Activated CD4-positive, alpha-beta memory T cell treated with anti-CD3 and anti-CD28 coated beads for 36 hours (primary cell): ENCODE measurements around the gene C12orf57. TPM values are rescaled to one million over a fixed set of nuclear protein-coding genes. Genes with fewer than 3 reads are reported as not detected.

ENCODE experiments used
- CTCF ChIA-PET: fragments of 350-600 bp; sonication (Branson Sonifier 250); formaldehyde crosslinking; loops from one replicate; lab custom pipeline; 2021; ENCODE audit warnings: antibody characterized with exemption, inconsistent platforms; lab: Charles Lee
- POLR2A ChIA-PET: fragments of 350-600 bp; sonication (Branson Sonifier 250); formaldehyde crosslinking; loops from one replicate; lab custom pipeline; 2021; ENCODE audit warnings: antibody characterized with exemption; lab: Charles Lee
- DNase-seq: peaks from one replicate; pipeline ENCODE4 v3.0.0-alpha.2; 2020
- H3K27ac Mint-ChIP-seq: one replicate; pipeline ENCODE4 v1.8.0; 2021; ENCODE audit warnings: mixed read lengths
- H3K27me3 Mint-ChIP-seq: one replicate; pipeline ENCODE4 v1.8.0; 2021; ENCODE audit warnings: mixed read lengths
- H3K36me3 Mint-ChIP-seq: one replicate; pipeline ENCODE4 v1.8.0; 2021; ENCODE audit warnings: mixed read lengths
- H3K4me1 Mint-ChIP-seq: one replicate; pipeline ENCODE4 v1.8.0; 2021; ENCODE audit warnings: low read depth, mixed read lengths
- H3K4me3 Mint-ChIP-seq: one replicate; pipeline ENCODE4 v1.8.0; 2021; ENCODE audit warnings: mild to moderate bottlenecking, mixed read lengths
- H3K9me3 Mint-ChIP-seq: one replicate; pipeline ENCODE4 v1.8.0; 2021; ENCODE audit warnings: mixed read lengths
- intact Hi-C: fragments of 100-400 bp; cut with micrococcal nuclease; formaldehyde crosslinking; loops from one replicate; pipeline ENCODE4 v1.15.1; 2023
- total RNA-seq, 2 experiments: library from RNA; stranded (reverse); gene quantifications; one replicate each; pipeline ENCODE4 v1.2.3, GENCODE V29; 2021

C12orf57 gene
- total RNA-seq, 2 experiments from 2014 or later: 257 to 272 TPM

DNA sequence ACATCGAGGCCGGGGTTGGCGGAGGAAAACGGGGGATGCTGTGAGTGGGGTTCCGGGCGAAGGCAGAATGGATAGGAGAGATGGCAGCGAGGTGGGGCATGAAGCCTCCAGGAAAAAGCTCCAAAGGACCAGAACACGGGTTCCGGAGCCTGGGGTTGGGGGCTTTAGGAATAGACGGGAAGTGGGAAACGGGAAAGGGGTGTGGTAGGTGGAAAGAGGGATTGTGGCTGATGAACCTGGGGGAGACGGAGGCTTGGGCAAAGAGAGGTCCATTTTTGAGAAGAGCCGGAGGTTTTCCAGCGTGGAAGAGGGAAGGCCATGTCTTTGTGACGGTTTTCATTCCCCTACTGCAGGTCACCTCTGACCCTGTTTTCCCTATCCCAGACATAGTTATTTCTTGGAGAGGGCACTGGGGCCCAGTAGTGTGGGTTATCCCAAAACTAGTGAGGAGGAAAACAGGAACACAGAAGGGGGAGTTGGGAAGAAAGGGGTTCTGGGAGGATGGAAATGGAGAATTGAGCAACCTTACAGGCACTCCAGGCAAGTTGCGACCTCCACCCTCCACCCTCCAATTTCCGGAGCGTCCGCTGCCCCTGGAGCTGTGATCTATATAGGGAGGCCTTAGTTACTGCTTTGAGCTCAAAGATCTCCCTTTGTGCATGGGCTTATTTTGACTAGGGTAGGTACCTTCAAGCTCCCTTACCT, 15.0 kb upstream of the C12orf57 start:
- peak overlapping the region; percentile 89 for H3K27ac Mint-ChIP-seq
- peak overlapping the region; percentile 84 for H3K4me3 Mint-ChIP-seq
- POLR2A ChIA-PET: interaction anchor here (1.1 to 2.7 kb wide), 6 partner anchors 9 to 56 kb away, joined by 3 to 28 read pairs (median 6); partner anchors contain the start of genes C12orf57, RNU7-1 and SPSB2
- intact Hi-C loops: loop anchor here (1.0 kb wide), 1 partner anchor 7 kb away; no protein-coding TSS in a partner anchor
- H3K27me3 Mint-ChIP-seq: no peaks in the 10 kb centered on the region
- H3K36me3 Mint-ChIP-seq: peaks cover 3% of the 10 kb centered on the region
- H3K4me1 Mint-ChIP-seq: peaks cover 74% of the 10 kb centered on the region
- H3K9me3 Mint-ChIP-seq: no peaks in the 10 kb centered on the region
- DNase-seq: no peak
- CTCF ChIA-PET: interaction anchor here (0.6 to 2.2 kb wide), 8 partner anchors 9 to 76 kb away, joined by 3 to 12 read pairs (median 4); partner anchors contain the start of genes C12orf57 and RNU7-1

DNA sequence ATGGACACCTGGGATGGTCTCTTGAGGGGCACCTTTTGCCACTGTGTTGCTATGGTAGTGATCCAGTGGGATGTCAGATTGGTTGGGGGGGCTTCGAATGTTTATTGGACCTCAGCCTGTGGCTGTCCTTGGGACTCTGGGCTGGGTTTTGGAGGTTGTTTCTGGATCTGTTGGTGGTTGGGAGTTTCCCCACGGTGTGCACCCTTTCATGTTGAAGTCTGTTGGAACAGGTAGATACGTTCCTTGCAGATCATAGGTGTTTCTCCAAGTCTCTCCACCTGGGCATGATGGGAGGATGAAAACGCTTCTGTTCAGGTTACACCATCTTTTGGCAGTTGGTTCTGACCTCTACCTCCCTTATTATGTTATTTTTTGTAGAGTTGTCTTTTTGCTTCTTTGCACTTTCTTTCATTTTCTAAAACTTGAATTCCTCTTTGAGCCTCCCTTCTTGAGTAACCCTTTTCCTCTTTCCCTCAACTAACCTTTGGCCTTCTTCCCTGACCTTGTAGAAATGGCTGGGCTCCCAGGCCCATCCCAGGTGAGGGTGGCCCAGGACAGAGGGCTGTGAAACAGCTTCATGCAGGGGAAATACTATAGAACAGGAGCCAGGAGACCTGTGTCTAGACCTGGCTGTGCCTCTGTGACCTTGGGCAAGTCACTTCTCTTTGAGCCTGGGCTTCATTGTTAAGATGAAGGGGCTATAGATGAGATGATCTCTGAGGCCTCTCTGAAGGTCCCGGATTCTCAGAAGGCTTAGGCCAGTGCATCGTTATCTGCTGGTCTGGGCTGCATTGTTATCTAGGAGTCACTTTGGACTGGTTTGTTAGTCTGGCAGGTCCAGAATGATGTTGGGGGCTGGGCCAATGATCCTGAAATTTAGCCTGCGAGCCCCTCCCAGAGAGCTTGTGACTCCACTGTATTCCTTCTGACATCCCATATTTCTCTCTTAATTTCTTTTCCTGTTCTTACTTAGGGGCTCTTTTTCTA, 14.1 kb upstream of the C12orf57 start:
- peak overlapping the region; percentile 89 for H3K27ac Mint-ChIP-seq
- ChIA-PET POLR2A (interaction anchor here (1.2 to 2.7 kb wide), 4 partner anchors 8 to 22 kb away, joined by 5 to 28 read pairs (median 11); partner anchors contain the start of genes C12orf57 and RNU7-1), CTCF (interaction anchor here (0.9 to 2.2 kb wide), 7 partner anchors 8 to 77 kb away, joined by 3 to 12 read pairs (median 4); partner anchors contain the start of gene SPSB2)
- no peaks in the 10 kb centered on the region for H3K27me3 Mint-ChIP-seq
- H3K9me3 Mint-ChIP-seq: no peaks in the 10 kb centered on the region
- H3K36me3 Mint-ChIP-seq: peaks cover 5% of the 10 kb centered on the region
- peak overlapping the region; percentile 84 for H3K4me3 Mint-ChIP-seq
- intact Hi-C loops: no loop called here
- H3K4me1 Mint-ChIP-seq: peaks cover 72% of the 10 kb centered on the region
- DNase-seq: no peak

DNA sequence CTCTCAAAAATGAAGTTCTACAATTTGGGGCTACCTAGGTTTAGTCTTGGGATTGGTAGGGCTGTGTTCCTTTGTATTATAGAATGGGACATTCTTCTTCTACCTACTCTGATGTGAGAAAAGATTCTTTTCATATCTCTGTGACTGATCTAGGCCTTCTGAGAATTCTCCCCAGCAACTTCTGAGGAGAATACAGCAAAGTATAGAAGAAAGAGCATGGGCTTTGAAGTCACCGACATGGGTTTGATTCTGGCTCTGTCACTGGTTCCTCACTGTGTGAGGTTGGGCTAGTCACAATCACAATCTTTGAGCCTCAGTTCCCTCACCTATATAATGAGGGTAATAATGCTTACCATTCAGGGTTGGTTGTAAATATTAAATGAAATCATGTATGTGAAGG, 11.1 kb upstream of the C12orf57 start:
- no peaks in the 10 kb centered on the region for H3K9me3 Mint-ChIP-seq
- peaks cover 20% of the 10 kb centered on the region for H3K36me3 Mint-ChIP-seq
- no peaks in the 10 kb centered on the region for H3K27me3 Mint-ChIP-seq
- ChIA-PET CTCF (interaction anchor here (1.2 to 2.7 kb wide), 3 partner anchors 8 to 32 kb away, joined by 3 to 10 read pairs (median 8); no protein-coding TSS in a partner anchor), POLR2A (interaction anchor here (2.7 kb wide), 1 partner anchor 11 kb away, joined by 14 read pairs; the partner anchor contains the start of genes C12orf57 and RNU7-1)
- peaks cover 68% of the 10 kb centered on the region for H3K4me1 Mint-ChIP-seq
- intact Hi-C loops: no loop called here
- no peak for DNase-seq
- no peak overlapping the region for H3K4me3 Mint-ChIP-seq
- peak overlapping the region; percentile 83 for H3K27ac Mint-ChIP-seq

- H3K27ac Mint-ChIP-seq: peak overlapping the region; percentile 61
- DNase-seq: no peak
- CTCF ChIA-PET: interaction anchor here (0.8 to 2.7 kb wide), 6 partner anchors 8 to 62 kb away, joined by 3 to 10 read pairs (median 4); partner anchors contain the start of genes C12orf57 and RNU7-1
- no peaks in the 10 kb centered on the region for H3K9me3 Mint-ChIP-seq
- H3K4me1 Mint-ChIP-seq: peaks cover 65% of the 10 kb centered on the region
- no peaks in the 10 kb centered on the region for H3K27me3 Mint-ChIP-seq
- H3K4me3 Mint-ChIP-seq: no peak overlapping the region
- intact Hi-C loops: no loop called here
- H3K36me3 Mint-ChIP-seq: peaks cover 18% of the 10 kb centered on the region
- POLR2A ChIA-PET: interaction anchor here (0.9 to 1.0 kb wide), 2 partner anchors 9 to 10 kb away, joined by 3 to 5 read pairs; partner anchors contain the start of genes C12orf57 and RNU7-1
These were observed 9.7 kb upstream of the C12orf57 start for GRCh38 chr12:6934110-6934509.

DNA sequence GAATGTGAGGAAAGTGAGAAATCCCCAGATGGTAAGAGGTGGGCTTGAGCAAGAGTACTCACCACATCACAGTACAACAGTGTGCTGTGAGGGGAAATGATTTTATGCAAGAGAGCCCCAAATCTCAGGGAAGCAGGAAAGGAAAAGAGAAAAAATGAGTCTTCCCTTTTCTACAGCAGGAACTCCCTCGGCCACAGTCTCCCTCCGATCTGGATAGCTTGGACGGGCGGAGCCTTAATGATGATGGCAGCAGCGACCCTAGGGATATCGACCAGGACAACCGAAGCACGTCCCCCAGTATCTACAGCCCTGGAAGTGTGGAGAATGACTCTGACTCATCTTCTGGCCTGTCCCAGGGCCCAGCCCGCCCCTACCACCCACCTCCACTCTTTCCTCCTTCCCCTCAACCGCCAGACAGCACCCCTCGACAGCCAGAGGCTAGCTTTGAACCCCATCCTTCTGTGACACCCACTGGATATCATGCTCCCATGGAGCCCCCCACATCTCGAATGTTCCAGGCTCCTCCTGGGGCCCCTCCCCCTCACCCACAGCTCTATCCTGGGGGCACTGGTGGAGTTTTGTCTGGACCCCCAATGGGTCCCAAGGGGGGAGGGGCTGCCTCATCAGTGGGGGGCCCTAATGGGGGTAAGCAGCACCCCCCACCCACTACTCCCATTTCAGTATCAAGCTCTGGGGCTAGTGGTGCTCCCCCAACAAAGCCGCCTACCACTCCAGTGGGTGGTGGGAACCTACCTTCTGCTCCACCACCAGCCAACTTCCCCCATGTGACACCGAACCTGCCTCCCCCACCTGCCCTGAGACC, 8.2 kb upstream of the C12orf57 start:
- Mint-ChIP-seq H3K4me1 (peaks cover 54% of the 10 kb centered on the region), H3K27ac (peak overlapping the region; percentile 94), H3K36me3 (peaks cover 18% of the 10 kb centered on the region), H3K27me3 (no peaks in the 10 kb centered on the region), H3K9me3 (no peaks in the 10 kb centered on the region), H3K4me3 (peak overlapping the region; percentile 76)
- no peak for DNase-seq
- ChIA-PET POLR2A (interaction anchor here (1.5 to 3.1 kb wide), 2 partner anchors 9 to 10 kb away, joined by 9 to 33 read pairs; partner anchors contain the start of genes C12orf57 and RNU7-1), CTCF (interaction anchor here (1.2 to 3.3 kb wide), 7 partner anchors 8 to 64 kb away, joined by 3 to 17 read pairs (median 7); partner anchors contain the start of genes C12orf57, RNU7-1 and SPSB2)
- intact Hi-C loops: loop anchor here (1.0 to 2.0 kb wide), 2 partner anchors 7 to 31 kb away; partner anchors contain the start of gene LRRC23

DNA sequence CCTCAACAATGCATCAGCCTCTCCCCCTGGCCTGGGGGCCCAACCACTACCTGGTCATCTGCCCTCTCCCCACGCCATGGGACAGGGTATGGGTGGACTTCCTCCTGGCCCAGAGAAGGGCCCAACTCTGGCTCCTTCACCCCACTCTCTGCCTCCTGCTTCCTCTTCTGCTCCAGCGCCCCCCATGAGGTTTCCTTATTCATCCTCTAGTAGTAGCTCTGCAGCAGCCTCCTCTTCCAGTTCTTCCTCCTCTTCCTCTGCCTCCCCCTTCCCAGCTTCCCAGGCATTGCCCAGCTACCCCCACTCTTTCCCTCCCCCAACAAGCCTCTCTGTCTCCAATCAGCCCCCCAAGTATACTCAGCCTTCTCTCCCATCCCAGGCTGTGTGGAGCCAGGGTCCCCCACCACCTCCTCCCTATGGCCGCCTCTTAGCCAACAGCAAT, 7.6 kb upstream of the C12orf57 start:
- POLR2A ChIA-PET: interaction anchor here (0.6 to 3.2 kb wide), 6 partner anchors 8 to 45 kb away, joined by 3 to 33 read pairs (median 14); partner anchors contain the start of genes C12orf57, PTPN6 and RNU7-1
- Mint-ChIP-seq H3K4me3 (peak overlapping the region; percentile 76), H3K9me3 (no peaks in the 10 kb centered on the region), H3K36me3 (peaks cover 18% of the 10 kb centered on the region), H3K27me3 (no peaks in the 10 kb centered on the region), H3K4me1 (peaks cover 49% of the 10 kb centered on the region), H3K27ac (peak overlapping the region; percentile 94)
- DNase-seq: no peak
- CTCF ChIA-PET: interaction anchor here (0.6 to 5.1 kb wide), 8 partner anchors 8 to 63 kb away, joined by 3 to 63 read pairs (median 10); partner anchors contain the start of genes ENO2 and SPSB2
- intact Hi-C loops: loop anchor here (1.0 to 2.0 kb wide), 2 partner anchors 8 to 31 kb away; partner anchors contain the start of gene LRRC23

GRCh38 chr12:6936636-6937480, 7.0 kb upstream of the C12orf57 start:
- CTCF ChIA-PET: interaction anchor here (0.6 to 5.1 kb wide), 13 partner anchors 8 to 175 kb away, joined by 3 to 63 read pairs (median 8); partner anchors contain the start of genes ENO2 and SPSB2
- H3K27me3 Mint-ChIP-seq: no peaks in the 10 kb centered on the region
- peak; percentile 82 for DNase-seq
- H3K36me3 Mint-ChIP-seq: peaks cover 18% of the 10 kb centered on the region
- peak overlapping the region; percentile 76 for H3K4me3 Mint-ChIP-seq
- intact Hi-C loops: loop anchor here (1.0 to 2.0 kb wide), 2 partner anchors 9 to 32 kb away; partner anchors contain the start of gene LRRC23
- peaks cover 46% of the 10 kb centered on the region for H3K4me1 Mint-ChIP-seq
- peak overlapping the region; percentile 94 for H3K27ac Mint-ChIP-seq
- POLR2A ChIA-PET: interaction anchor here (0.6 to 3.2 kb wide), 17 partner anchors 8 to 171 kb away, joined by 3 to 33 read pairs (median 9); partner anchors contain the start of genes ATN1, C12orf57, CDCA3 and ENO2
- H3K9me3 Mint-ChIP-seq: no peaks in the 10 kb centered on the region

- H3K4me3 Mint-ChIP-seq: peak overlapping the region; percentile 76
- intact Hi-C loops: loop anchor here (1.0 to 2.0 kb wide), 2 partner anchors 13 to 33 kb away; partner anchors contain the start of gene LRRC23
- H3K27ac Mint-ChIP-seq: peak overlapping the region; percentile 94
- POLR2A ChIA-PET: interaction anchor here (0.6 to 3.2 kb wide), 22 partner anchors 9 to 185 kb away, joined by 3 to 33 read pairs (median 5); partner anchors contain the start of genes ATN1, CDCA3, EMG1 and ENO2
- peak; percentile 96 for DNase-seq
- no peaks in the 10 kb centered on the region for H3K9me3 Mint-ChIP-seq
- H3K27me3 Mint-ChIP-seq: no peaks in the 10 kb centered on the region
- peaks cover 18% of the 10 kb centered on the region for H3K36me3 Mint-ChIP-seq
- H3K4me1 Mint-ChIP-seq: peaks cover 44% of the 10 kb centered on the region
- CTCF ChIA-PET: interaction anchor here (0.6 to 5.1 kb wide), 25 partner anchors 9 to 420 kb away, joined by 3 to 63 read pairs (median 5); partner anchors contain the start of genes ATN1, ENO2, MLF2 and SPSB2
These were observed 6.1 kb upstream of the C12orf57 start for GRCh38 chr12:6937481-6938352.
